A673 (cell line): ENCODE data around the gene BUD31. TPM values are rescaled to one million over a fixed set of nuclear protein-coding genes. Genes with fewer than 3 reads are reported as not detected.

Source experiments
- BruUV-seq: library from RNA; stranded (reverse); fragments of 400-500 nt; replicated peaks from 2 replicates; lab custom pipeline; 2021; lab: Mats Ljungman, UMichigan
- CTCF ChIA-PET: fragments of 300-600 bp; sonication (Branson Sonifier 250); formaldehyde crosslinking; loops from one replicate; lab custom pipeline; 2022; ENCODE audit warnings: antibody characterized with exemption; lab: Charles Lee
- POLR2A ChIA-PET: fragments of 300-600 bp; sonication (Branson Sonifier 250); formaldehyde crosslinking; loops from one replicate; lab custom pipeline; 2022; ENCODE audit warnings: antibody characterized with exemption; ENCODE audit not compliant: low non-redundant PET; lab: Charles Lee
- DNase-seq: peaks from one replicate; pipeline ENCODE4 v3.0.0-alpha.2; 2015; ENCODE audit warnings: low spot score
- H3K27ac ChIP-seq: fragments of 200-600 bp; sonication (generic); 2 replicates; pipeline ENCODE4 v1.5.1; 2016; ENCODE audit warnings: mixed run types, low read depth, mild to moderate bottlenecking, mixed read lengths, antibody characterized with exemption, low read length; ENCODE audit not compliant: poor library complexity, severe bottlenecking
- H3K27me3 ChIP-seq: fragments of 200-600 bp; sonication (generic); replicated peaks from 2 replicates; pipeline ENCODE4 v1.6.1; 2017; ENCODE audit warnings: mixed run types, low read depth, mild to moderate bottlenecking, mixed read lengths, antibody characterized with exemption, low read length; ENCODE audit not compliant: insufficient read depth, poor library complexity
- H3K36me3 ChIP-seq: fragments of 200-600 bp; sonication (generic); 2 replicates; pipeline ENCODE4 v1.6.1; 2016; ENCODE audit warnings: mixed run types, mild to moderate bottlenecking, mixed read lengths, antibody characterized with exemption, low read length; ENCODE audit not compliant: insufficient read depth, poor library complexity, severe bottlenecking
- H3K4me1 ChIP-seq: fragments of 200-600 bp; sonication (generic); 2 replicates; pipeline ENCODE4 v1.6.1; 2017; ENCODE audit warnings: mixed run types, mild to moderate bottlenecking, mixed read lengths, antibody characterized with exemption, low read length; ENCODE audit not compliant: insufficient read depth, poor library complexity, severe bottlenecking
- H3K4me3 ChIP-seq: fragments of 200-600 bp; sonication (generic); 2 replicates; pipeline ENCODE4 v1.5.1; 2016; ENCODE audit warnings: low read depth, mixed run types, mild to moderate bottlenecking, mixed read lengths, low read length; ENCODE audit not compliant: poor library complexity, severe bottlenecking
- H3K9me3 ChIP-seq: fragments of 200-600 bp; sonication (generic); 2 replicates; pipeline ENCODE4 v1.6.1; 2016; ENCODE audit warnings: mixed run types, low read depth, mild to moderate bottlenecking, mixed read lengths, antibody characterized with exemption, low read length; ENCODE audit not compliant: poor library complexity, severe bottlenecking
- CTCF ChIP-seq: fragments of 300-800, 200-600 bp; sonication (generic); conservative IDR thresholded peaks from 2 replicates; pipeline ENCODE4 v1.5.1; 2017; ENCODE audit warnings: low read depth, mild to moderate bottlenecking, antibody characterized with exemption, low read length, moderate library complexity, mixed read lengths
- EZH2 ChIP-seq: fragments of 200-600 bp; sonication (generic); IDR thresholded peaks from 2 replicates; pipeline ENCODE4 v1.6.1; 2017; ENCODE audit warnings: borderline replicate concordance, low read depth, mild to moderate bottlenecking, mixed read lengths, antibody characterized with exemption, low read length; ENCODE audit not compliant: poor library complexity, severe bottlenecking
- intact Hi-C: fragments of 100-400 bp; cut with micrococcal nuclease; formaldehyde crosslinking; loops from one replicate; pipeline ENCODE4 v1.10.0; 2022; ENCODE audit not compliant: unreplicated experiment
- total RNA-seq: library from RNA; stranded (reverse); gene quantifications from 2 replicates; pipeline ENCODE4 v1.2.3, GENCODE V29; 2021

Gene BUD31
- total RNA-seq, 1 experiment from 2014 or later = 194 TPM

GRCh38 chr7:99438573-99439480 lies 30.1 kb downstream of the BUD31 start, which contains the start of the genes CPSF4 and PTCD1:
Gene CPSF4 (plus strand): TSS chr7:99438943. CDS start chr7:99439083, 140 bp downstream.
Gene PTCD1 (minus strand): TSS chr7:99438798. CDS start chr7:99435242, 3,556 bp downstream.
- H3K4me1 ChIP-seq = peaks cover 15% of the 10 kb centered on the region
- no peaks in the 10 kb centered on the region for H3K27me3 ChIP-seq
- H3K9me3 ChIP-seq = no peaks in the 10 kb centered on the region
- peak within 1 kb of the TSS; percentile 89 for H3K4me3 ChIP-seq
- POLR2A ChIA-PET = interaction anchor here (0.6 kb wide), 1 partner anchor 989 kb away, joined by 3 read pairs; the partner anchor contains the start of gene ZCWPW1
- TF ChIP-seq EZH2 (no peak), CTCF (no peak)
- DNase-seq = peak; percentile 98
- CTCF ChIA-PET = interaction anchor here (0.7 kb wide), 1 partner anchor 11 kb away, joined by 3 read pairs; no protein-coding TSS in a partner anchor
- intact Hi-C loops = no loop called here
- BruUV-seq = no TSS peak
- peak within 1 kb of the TSS; percentile 92 for H3K27ac ChIP-seq
- peaks cover 35% of the 10 kb centered on the region for H3K36me3 ChIP-seq

- TF ChIP-seq EZH2 (no peak), CTCF (no peak)
- peak overlapping the region; percentile 89 for H3K4me3 ChIP-seq
- ChIA-PET POLR2A (no interaction called here), CTCF (no interaction called here)
- no TSS peak for BruUV-seq
- H3K4me1 ChIP-seq = peaks cover 15% of the 10 kb centered on the region
- H3K9me3 ChIP-seq = no peaks in the 10 kb centered on the region
- peaks cover 32% of the 10 kb centered on the region for H3K36me3 ChIP-seq
- intact Hi-C loops = no loop called here
- H3K27ac ChIP-seq = no peak overlapping the region
- H3K27me3 ChIP-seq = no peaks in the 10 kb centered on the region
- DNase-seq = no peak
Measured at GRCh38 chr7:99440195-99440594, 31.4 kb downstream of the BUD31 start.

- CTCF ChIA-PET = no interaction called here
- POLR2A ChIA-PET = no interaction called here
- no peak overlapping the region for H3K27ac ChIP-seq
Measured at GRCh38 chr7:99446096-99446495, 37.3 kb downstream of the BUD31 start.

More at GRCh38 chr7:99446096-99446495, 37.3 kb downstream of the BUD31 start:
- TF ChIP-seq EZH2 (no peak), CTCF (no peak)
- BruUV-seq = no TSS peak
- H3K9me3 ChIP-seq = no peaks in the 10 kb centered on the region
- no peak for DNase-seq
- intact Hi-C loops = no loop called here
- peaks cover 71% of the 10 kb centered on the region for H3K36me3 ChIP-seq
- no peaks in the 10 kb centered on the region for H3K4me1 ChIP-seq
- no peak overlapping the region for H3K4me3 ChIP-seq
- H3K27me3 ChIP-seq = no peaks in the 10 kb centered on the region
